ENCODE measurements around the gene SEL1L.
"Not testable (repeated sequence)": the region's sequence is repeated elsewhere in the genome, so short reads cannot be mapped to it uniquely, and the experiment has no call there.

Gene SEL1L

GRCh38 chr14:81534510-81535074 is 939 bp upstream of the SEL1L start:
- no peak for DNase-seq (ENCODE audit: low read depth, low spot score)
- H3K4me3 ChIP-seq (ENCODE audit: low read length), result no peak overlapping the region

DNA sequence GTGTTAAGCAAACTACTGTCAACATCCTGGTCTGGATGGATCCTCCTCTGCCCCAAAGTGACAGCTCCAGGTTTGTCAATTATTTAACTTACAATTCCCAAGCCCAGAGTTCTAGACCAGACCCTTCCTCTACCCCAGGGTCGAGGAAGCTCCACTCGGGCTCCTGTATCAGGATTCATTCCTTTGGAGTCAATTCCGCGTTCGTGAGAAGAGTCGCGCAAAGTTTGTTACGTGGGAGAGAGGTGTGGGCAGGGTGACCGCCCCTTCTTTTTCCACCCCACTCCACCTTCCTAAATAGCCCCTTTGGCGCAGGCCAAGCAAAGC is 479 bp downstream of the SEL1L start:
- peak overlapping the region; percentile 84 for H3K4me3 ChIP-seq (ENCODE audit: low read length)

DNA sequence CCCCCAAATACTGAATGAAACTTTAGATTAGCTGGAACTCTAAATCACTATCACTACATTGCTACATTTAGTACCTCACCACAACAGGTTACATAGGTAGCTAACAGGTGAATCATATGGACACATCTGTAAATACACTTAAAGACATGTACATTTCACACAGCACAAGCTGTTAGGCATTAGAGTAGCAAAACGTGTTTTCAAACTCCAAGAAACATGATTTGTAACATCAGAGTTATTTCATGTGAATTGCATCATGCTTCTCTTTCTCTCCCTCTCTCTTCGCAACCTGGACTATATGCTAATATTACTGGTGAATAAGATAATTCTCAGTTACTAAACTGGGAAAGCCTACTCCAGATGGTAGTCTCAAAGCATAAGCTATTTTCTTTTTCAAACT is 4.3 kb downstream of the SEL1L start:
- H3K4me3 ChIP-seq (ENCODE audit: low read length), result no peak overlapping the region

More for the DNA sequence above, 479 bp downstream of the SEL1L start:
- DNase-seq (ENCODE audit: low read depth, low spot score), result no peak

DNA sequence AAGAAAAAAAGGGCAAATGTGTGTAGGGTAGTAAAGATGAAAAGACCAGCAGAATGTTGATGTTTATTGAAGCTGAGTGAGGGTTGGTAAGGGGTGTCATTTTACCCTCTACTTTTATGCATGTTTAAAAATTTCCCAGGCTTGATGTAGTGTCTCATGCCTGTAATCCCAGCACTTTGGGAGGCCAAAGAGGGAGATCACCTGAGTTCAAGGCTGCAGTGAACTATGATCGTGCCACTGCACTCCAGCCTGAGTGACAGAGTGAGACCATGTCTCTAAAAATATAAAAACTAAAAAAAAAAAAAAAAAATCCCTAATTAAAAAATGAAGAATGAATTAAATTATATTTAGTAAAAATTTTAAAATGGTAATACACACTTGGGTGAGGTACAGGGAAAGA is 8.5 kb downstream of the SEL1L start:
- H3K4me3 ChIP-seq (ENCODE audit: low read length), result no peak overlapping the region

More for the DNA sequence above, 4.3 kb downstream of the SEL1L start:
- no peak for DNase-seq (ENCODE audit: low read depth, low spot score)

GRCh38 chr14:81523616-81524015 is 10.0 kb downstream of the SEL1L start:
- no peak overlapping the region for H3K4me3 ChIP-seq (ENCODE audit: low read length)
- DNase-seq (ENCODE audit: low read depth, low spot score), result no peak

More for the DNA sequence above, 8.5 kb downstream of the SEL1L start:
- no peak for DNase-seq (ENCODE audit: low read depth, low spot score)

DNA sequence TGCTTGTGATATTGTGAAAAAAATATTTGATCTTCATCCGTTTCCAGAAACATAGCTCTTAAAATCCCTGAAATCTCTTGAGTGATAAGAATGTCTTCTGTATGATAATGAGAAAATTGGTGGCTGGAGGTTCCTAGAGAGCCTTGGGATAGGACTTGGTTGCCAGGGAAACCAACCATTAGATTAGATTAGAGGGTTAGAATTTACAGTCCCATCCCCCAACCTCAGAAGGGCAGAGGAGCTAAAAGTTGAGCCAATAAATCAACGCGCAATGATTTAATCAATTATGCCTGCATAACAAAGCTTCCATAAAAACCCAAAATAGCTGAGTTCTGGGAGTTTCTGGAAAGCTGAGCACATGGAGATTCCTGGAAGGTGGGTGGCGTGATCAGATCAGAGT is 10.6 kb downstream of the SEL1L start:
- H3K4me3 ChIP-seq (ENCODE audit: low read length), result no peak overlapping the region
- no peak for DNase-seq (ENCODE audit: low read depth, low spot score)

- no peak overlapping the region for H3K4me3 ChIP-seq (ENCODE audit: low read length)
- no peak for DNase-seq (ENCODE audit: low read depth, low spot score)
These were observed 12.3 kb downstream of the SEL1L start for GRCh38 chr14:81521356-81521755.

DNA sequence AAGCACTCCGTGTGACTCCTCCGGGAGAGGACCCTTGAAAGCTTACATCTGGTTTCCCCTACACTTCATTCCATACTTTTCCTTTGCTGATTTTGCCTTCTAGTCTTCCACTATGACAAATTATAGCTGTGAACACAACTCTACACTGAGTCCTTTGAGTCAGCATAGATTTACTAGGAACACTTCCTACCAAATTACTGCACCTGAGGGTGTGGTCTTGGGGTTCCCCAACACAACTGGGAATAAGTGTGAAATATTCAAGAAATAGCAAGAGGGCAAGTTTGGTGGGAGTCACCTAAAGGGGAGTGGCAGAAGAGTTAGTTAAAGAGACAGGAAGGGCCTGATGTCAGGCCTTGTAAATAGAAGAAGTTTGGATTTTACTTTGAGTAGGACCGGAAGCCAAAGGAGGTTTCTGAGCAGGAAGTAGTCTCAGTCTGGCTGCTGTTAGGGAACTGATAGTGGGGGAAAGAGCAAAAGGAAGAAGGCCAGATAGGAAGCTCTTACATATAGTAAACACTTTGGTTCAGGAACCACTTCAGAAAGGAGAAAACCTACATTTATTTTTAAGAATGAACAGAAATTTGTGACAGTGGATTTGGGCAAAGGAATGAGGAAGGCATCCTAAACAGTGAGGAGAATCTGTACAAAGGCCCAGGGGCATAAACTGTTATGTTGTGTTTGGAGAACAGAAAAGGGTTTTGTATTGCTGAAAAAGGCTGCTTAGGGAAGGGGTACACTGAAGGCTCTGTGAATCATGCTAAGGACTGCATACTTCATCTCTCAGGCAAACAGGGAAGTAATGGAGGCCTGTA is 14.2 kb downstream of the SEL1L start:
- no peak overlapping the region for H3K4me3 ChIP-seq (ENCODE audit: low read length)
- DNase-seq (ENCODE audit: low read depth, low spot score), result peak; percentile 79

GRCh38 chr14:81517798-81518398 is 15.8 kb downstream of the SEL1L start:
- no peak for DNase-seq (ENCODE audit: low read depth, low spot score)
- no peak overlapping the region for H3K4me3 ChIP-seq (ENCODE audit: low read length)

- H3K4me3 ChIP-seq (ENCODE audit: low read length), result no peak overlapping the region
- no peak for DNase-seq (ENCODE audit: low read depth, low spot score)
These were observed 16.5 kb downstream of the SEL1L start for GRCh38 chr14:81516986-81517797.

DNA sequence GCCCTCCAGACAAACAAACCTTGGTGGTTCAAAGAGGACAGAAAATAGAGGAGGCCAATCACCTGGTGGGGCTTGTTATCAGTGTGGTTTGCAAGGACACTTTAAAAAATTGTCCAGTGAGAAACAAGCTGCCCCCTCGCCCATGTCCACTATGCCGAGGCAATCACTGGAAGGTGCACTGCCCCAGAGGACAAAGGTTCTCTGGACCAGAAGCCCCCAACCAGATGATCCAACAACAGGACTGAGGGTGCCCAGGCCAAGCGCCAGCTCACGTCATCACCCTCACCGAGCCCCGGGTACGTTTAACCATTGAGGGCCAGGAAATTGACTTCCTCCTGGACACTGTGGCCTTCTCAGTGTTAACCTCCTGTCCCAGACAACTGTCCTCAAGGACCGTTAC is 17.7 kb downstream of the SEL1L start:
- not testable (repeated sequence) for DNase-seq (ENCODE audit: low read depth, low spot score); H3K4me3 ChIP-seq (ENCODE audit: low read length)

- not testable (repeated sequence) for H3K4me3 ChIP-seq (ENCODE audit: low read length); DNase-seq (ENCODE audit: low read depth, low spot score)
These were observed 20.8 kb downstream of the SEL1L start for GRCh38 chr14:81512826-81513225.

DNA sequence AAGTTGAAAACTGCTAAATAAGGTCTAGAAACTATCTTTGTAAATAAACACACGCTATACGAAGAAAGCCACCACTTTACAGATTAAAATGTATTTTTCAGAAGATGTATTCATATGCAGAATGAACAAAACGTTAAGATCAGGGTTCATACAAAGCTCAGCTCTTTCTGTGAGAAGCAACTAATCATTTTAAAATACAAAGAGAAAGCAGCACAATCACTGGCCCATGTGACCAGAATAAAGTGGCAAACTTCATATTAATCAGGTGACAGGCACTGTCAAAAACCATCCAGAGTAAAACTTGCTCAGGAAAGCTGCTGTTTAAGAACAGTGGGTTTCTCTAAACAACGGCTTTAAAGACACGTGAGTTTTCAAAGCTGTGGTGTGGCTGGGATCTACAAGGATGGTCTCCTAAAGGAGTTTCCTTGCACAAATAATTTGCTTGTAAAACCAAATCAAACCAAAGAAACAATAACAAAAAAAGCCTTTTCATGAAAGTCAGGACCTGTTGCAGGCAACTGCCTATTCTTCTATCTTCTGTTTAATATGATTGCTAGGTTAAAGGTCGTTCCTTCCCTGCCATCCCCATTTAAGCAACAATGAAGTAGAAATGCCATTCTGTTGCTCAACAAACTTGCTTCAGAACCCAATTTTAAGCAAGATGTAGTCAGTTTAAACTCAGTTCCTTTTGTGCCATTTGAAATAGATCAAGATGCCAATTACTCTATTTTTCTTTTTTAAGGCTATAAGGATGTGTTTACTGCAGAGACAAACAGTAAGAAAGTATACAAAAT is 22.3 kb downstream of the SEL1L start:
- DNase-seq (ENCODE audit: low read depth, low spot score), result no peak
- no peak overlapping the region for H3K4me3 ChIP-seq (ENCODE audit: low read length)

GRCh38 chr14:81509838-81510452 is 23.7 kb downstream of the SEL1L start:
- DNase-seq (ENCODE audit: low read depth, low spot score), result no peak
- H3K4me3 ChIP-seq (ENCODE audit: low read length), result no peak overlapping the region

DNA sequence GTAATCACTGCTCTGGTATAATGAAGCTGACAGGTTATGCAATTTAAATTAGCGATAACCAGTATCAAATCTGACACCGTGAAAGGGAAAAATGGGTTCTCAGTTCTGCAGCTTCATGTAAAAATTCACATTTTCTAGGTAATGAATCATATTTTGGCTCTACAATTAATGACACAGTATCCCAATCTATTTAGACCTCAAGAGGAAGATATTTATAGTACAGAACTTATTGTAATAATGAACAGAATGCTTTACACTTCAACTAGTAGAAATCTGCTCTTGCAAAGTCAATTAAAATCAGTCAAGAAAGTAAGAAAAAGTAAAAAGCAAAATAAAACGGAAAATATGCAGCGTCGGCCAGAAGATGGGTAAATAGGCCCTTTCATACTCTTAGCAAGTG is 24.3 kb downstream of the SEL1L start:
- H3K4me3 ChIP-seq (ENCODE audit: low read length), result no peak overlapping the region
- no peak for DNase-seq (ENCODE audit: low read depth, low spot score)

DNA sequence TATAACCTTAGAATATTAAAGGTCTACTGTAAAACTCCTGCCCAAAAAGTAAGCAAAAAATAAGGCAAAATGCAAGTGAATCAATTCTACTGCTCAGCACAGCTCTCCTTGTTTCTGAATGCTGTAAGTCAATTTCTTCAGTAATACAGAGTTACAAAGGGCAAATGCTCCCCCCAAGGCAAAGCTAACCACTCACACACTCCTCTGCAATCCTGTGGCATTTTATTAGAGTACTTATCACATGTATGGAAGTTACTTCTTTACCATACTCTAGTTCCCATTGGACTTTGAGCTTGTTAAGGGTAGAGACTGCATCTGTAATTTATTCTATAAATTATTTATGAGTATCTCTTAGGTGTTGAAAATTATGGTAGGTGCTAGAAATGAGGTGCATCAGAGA is 27.2 kb downstream of the SEL1L start:
- DNase-seq (ENCODE audit: low read depth, low spot score), result no peak
- no peak overlapping the region for H3K4me3 ChIP-seq (ENCODE audit: low read length)

- H3K4me3 ChIP-seq (ENCODE audit: low read length), result no peak overlapping the region
- no peak for DNase-seq (ENCODE audit: low read depth, low spot score)
These were observed 28.8 kb downstream of the SEL1L start for GRCh38 chr14:81504864-81505263.

DNA sequence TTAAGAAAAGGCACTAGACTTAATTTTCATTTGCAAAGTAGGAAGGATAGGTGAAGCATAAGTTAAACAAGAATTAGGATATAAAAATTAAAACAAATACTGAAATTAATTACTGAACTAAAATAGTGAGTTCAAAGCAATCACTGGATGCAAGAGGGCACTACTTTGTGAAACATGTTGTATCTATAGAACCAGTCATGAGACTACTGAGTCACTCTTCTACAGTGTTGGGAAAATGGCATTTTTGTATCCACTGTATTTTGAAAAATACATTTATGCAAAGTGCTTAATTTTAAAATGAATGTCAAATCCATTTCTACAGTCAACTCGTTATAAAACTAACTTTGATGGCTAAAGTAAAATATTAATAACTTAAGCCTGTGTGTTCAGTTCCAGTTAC is 47.9 kb downstream of the SEL1L start:
- no peak overlapping the region for H3K4me3 ChIP-seq (ENCODE audit: low read length)
- DNase-seq (ENCODE audit: low read depth, low spot score), result no peak

DNA sequence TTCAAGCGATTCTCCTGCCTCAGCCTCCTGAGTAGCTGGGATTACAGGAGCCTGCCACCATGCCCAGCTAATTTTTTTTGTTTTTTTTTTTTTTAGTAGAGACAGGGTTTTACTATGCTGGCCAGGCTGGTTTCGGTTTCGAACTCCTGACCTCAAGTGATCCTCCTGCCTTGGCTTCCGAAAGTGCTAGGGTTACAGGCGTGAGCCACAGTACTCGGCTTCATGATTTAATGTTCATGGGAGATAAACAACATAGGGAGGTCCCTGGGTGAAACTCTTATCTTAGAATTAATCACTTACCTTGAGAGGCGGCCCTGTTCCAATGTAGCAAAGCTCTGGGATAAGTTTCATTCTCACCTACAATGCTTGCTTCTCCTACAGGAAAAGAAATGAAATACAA is 48.3 kb downstream of the SEL1L start:
- no peak for DNase-seq (ENCODE audit: low read depth, low spot score)
- H3K4me3 ChIP-seq (ENCODE audit: low read length), result no peak overlapping the region
